NT2/D1 (cell line): Measurements from ENCODE around the gene TCN2.

Source experiments
- DNase-seq: peaks from one replicate; pipeline ENCODE4 v3.0.0-alpha.2; 2011; ENCODE audit warnings: low read depth, low spot score
- H3K27me3 ChIP-seq: 2 replicates; pipeline ENCODE4 v1.6.0; 2011; ENCODE audit warnings: mild to moderate bottlenecking; ENCODE audit not compliant: insufficient read length, insufficient read depth
- H3K36me3 ChIP-seq: 2 replicates; pipeline ENCODE4 v1.6.1; 2011; ENCODE audit warnings: mild to moderate bottlenecking, low read length, mixed read lengths; ENCODE audit not compliant: insufficient read depth, insufficient read length
- H3K4me1 ChIP-seq: 2 replicates; pipeline ENCODE4 v1.5.1; 2011; ENCODE audit not compliant: insufficient read depth, insufficient read length
- H3K4me3 ChIP-seq: 2 replicates; pipeline ENCODE4 v1.5.1; 2011; ENCODE audit warnings: low read depth; ENCODE audit not compliant: insufficient read length
- H3K9ac ChIP-seq: 2 replicates; pipeline ENCODE4 v1.6.0; 2011; ENCODE audit warnings: low read depth; ENCODE audit not compliant: insufficient read length
- H3K9me3 ChIP-seq: 2 replicates; pipeline ENCODE4 v1.5.1; 2011; ENCODE audit warnings: mild to moderate bottlenecking, low read length; ENCODE audit not compliant: insufficient read depth
- SUZ12 ChIP-seq: IDR thresholded peaks from 2 replicates; pipeline ENCODE4 v1.6.1; 2011; ENCODE audit not compliant: insufficient read length, insufficient read depth; ENCODE audit errors: extremely low read depth
- YY1 ChIP-seq: IDR thresholded peaks from 2 replicates; pipeline ENCODE4 v1.6.1; 2011; ENCODE audit not compliant: insufficient read length, insufficient read depth
- ZNF274 ChIP-seq: IDR thresholded peaks from 2 replicates; pipeline ENCODE4 v1.6.1; 2011; ENCODE audit warnings: mild to moderate bottlenecking, low read depth, low read length

TCN2 gene

GRCh38 chr22:30596199-30596598, 10.8 kb upstream of the TCN2 start:
- H3K36me3 ChIP-seq, result no peaks in the 10 kb centered on the region
- peaks cover 11% of the 10 kb centered on the region for H3K27me3 ChIP-seq
- H3K9ac ChIP-seq, result no peak overlapping the region
- DNase-seq, result no peak
- no peak for TF ChIP-seq SUZ12
- TF ChIP-seq ZNF274, result no peak
- TF ChIP-seq YY1, result no peak
- H3K4me3 ChIP-seq, result no peak overlapping the region
- peaks cover 3% of the 10 kb centered on the region; the same call in 1 of the 2 replicates for H3K9me3 ChIP-seq
- H3K4me1 ChIP-seq, result no peaks in the 10 kb centered on the region

GRCh38 chr22:30596886-30597285, 10.1 kb upstream of the TCN2 start:
- Histone ChIP-seq H3K9ac (no peak overlapping the region), H3K4me1 (no peaks in the 10 kb centered on the region), H3K36me3 (no peaks in the 10 kb centered on the region)

GRCh38 chr22:30598986-30599385, 8.0 kb upstream of the TCN2 start:
- H3K9ac ChIP-seq, result no peak overlapping the region
- no peaks in the 10 kb centered on the region for H3K27me3 ChIP-seq
- no peaks in the 10 kb centered on the region for H3K36me3 ChIP-seq
- no peaks in the 10 kb centered on the region for H3K4me1 ChIP-seq
- H3K9me3 ChIP-seq, result peaks cover 3% of the 10 kb centered on the region; the same call in 1 of the 2 replicates
- no peak for DNase-seq
- H3K4me3 ChIP-seq, result no peak overlapping the region
- TF ChIP-seq ZNF274 (no peak), YY1 (no peak), SUZ12 (no peak)

More at GRCh38 chr22:30596886-30597285, 10.1 kb upstream of the TCN2 start:
- peaks cover 11% of the 10 kb centered on the region for H3K27me3 ChIP-seq
- no peak overlapping the region for H3K4me3 ChIP-seq
- DNase-seq, result no peak
- no peak for TF ChIP-seq SUZ12
- TF ChIP-seq ZNF274, result no peak
- no peak for TF ChIP-seq YY1
- H3K9me3 ChIP-seq, result peaks cover 3% of the 10 kb centered on the region; the same call in 1 of the 2 replicates

GRCh38 chr22:30600921-30601320, 6.1 kb upstream of the TCN2 start:
- no peaks in the 10 kb centered on the region for H3K36me3 ChIP-seq
- H3K27me3 ChIP-seq, result no peaks in the 10 kb centered on the region
- H3K9me3 ChIP-seq, result peaks cover 3% of the 10 kb centered on the region; the same call in 1 of the 2 replicates
- no peak for DNase-seq
- no peak overlapping the region for H3K9ac ChIP-seq
- H3K4me3 ChIP-seq, result no peak overlapping the region
- H3K4me1 ChIP-seq, result no peaks in the 10 kb centered on the region
- TF ChIP-seq SUZ12 (no peak), ZNF274 (no peak), YY1 (no peak)

- TF ChIP-seq SUZ12 (no peak), YY1 (no peak), ZNF274 (no peak)
- Histone ChIP-seq H3K36me3 (no peaks in the 10 kb centered on the region), H3K9me3 (peaks cover 3% of the 10 kb centered on the region; the same call in 1 of the 2 replicates), H3K9ac (no peak overlapping the region), H3K4me1 (no peaks in the 10 kb centered on the region), H3K27me3 (no peaks in the 10 kb centered on the region), H3K4me3 (no peak overlapping the region)
- DNase-seq, result no peak
Observed at GRCh38 chr22:30601464-30601863, 5.5 kb upstream of the TCN2 start.

- Histone ChIP-seq H3K4me3 (no peak overlapping the region), H3K9ac (no peak overlapping the region), H3K9me3 (peaks cover 3% of the 10 kb centered on the region; the same call in 1 of the 2 replicates), H3K27me3 (no peaks in the 10 kb centered on the region), H3K4me1 (no peaks in the 10 kb centered on the region), H3K36me3 (no peaks in the 10 kb centered on the region)
- DNase-seq, result no peak
- TF ChIP-seq SUZ12, result no peak
- TF ChIP-seq ZNF274, result no peak
- TF ChIP-seq YY1, result no peak
Observed at GRCh38 chr22:30602049-30602448, 4.9 kb upstream of the TCN2 start.

- no peak for DNase-seq
- H3K4me3 ChIP-seq, result no peak overlapping the region
- TF ChIP-seq ZNF274 (no peak), SUZ12 (no peak), YY1 (no peak)
- H3K9me3 ChIP-seq, result no peaks in the 10 kb centered on the region
- no peaks in the 10 kb centered on the region for H3K27me3 ChIP-seq
- no peak overlapping the region for H3K9ac ChIP-seq
- no peaks in the 10 kb centered on the region for H3K36me3 ChIP-seq
- no peaks in the 10 kb centered on the region for H3K4me1 ChIP-seq
Observed at GRCh38 chr22:30603801-30604200, 3.2 kb upstream of the TCN2 start.
